ENCODE measurements around the gene ALAD. TPM values are rescaled to one million over a fixed set of nuclear protein-coding genes. Genes with fewer than 3 reads are reported as not detected.

The ALAD gene
- total RNA-seq, 1 donor from 2014 or later: 26.2 TPM

GRCh38 chr9:113376634-113377567, 24.2 kb downstream of the ALAD start, which contains the start of gene HDHD3:
HDHD3 (minus strand) TSS chr9:113376986; CDS start chr9:113374354, 2,632 bp downstream.
- TF ChIP-seq CTCF (IDR thresholded peaks at IDR 0.05): no peak
- Mint-ChIP-seq H3K9me3 (ENCODE audit: unreplicated experiment) (no peaks in the 10 kb centered on the region), H3K4me3 (ENCODE audit: unreplicated experiment) (peak within 1 kb of the TSS; percentile 79), H3K4me1 (ENCODE audit: unreplicated experiment) (peaks cover 6% of the 10 kb centered on the region), H3K36me3 (ENCODE audit: unreplicated experiment) (peaks cover 7% of the 10 kb centered on the region), H3K27me3 (ENCODE audit: unreplicated experiment) (no peaks in the 10 kb centered on the region), H3K27ac (ENCODE audit: unreplicated experiment) (no peak within 1 kb of the TSS)
- DNase-seq (ENCODE audit: extremely low spot score, unreplicated experiment): no peak

- H3K27ac Mint-ChIP-seq (ENCODE audit: unreplicated experiment): no peak overlapping the region
- H3K9me3 Mint-ChIP-seq (ENCODE audit: unreplicated experiment): no peaks in the 10 kb centered on the region
- no peak for TF ChIP-seq CTCF (IDR thresholded peaks at IDR 0.05)
- H3K27me3 Mint-ChIP-seq (ENCODE audit: unreplicated experiment): no peaks in the 10 kb centered on the region
- no peak for DNase-seq (ENCODE audit: extremely low spot score, unreplicated experiment)
- H3K4me3 Mint-ChIP-seq (ENCODE audit: unreplicated experiment): peak overlapping the region; percentile 79
- peaks cover 7% of the 10 kb centered on the region for H3K36me3 Mint-ChIP-seq (ENCODE audit: unreplicated experiment)
- H3K4me1 Mint-ChIP-seq (ENCODE audit: unreplicated experiment): peaks cover 6% of the 10 kb centered on the region
These were observed 25.7 kb downstream of the ALAD start for GRCh38 chr9:113375057-113376023.

GRCh38 chr9:113373676-113374392, 27.2 kb downstream of the ALAD start:
- DNase-seq (ENCODE audit: extremely low spot score, unreplicated experiment): no peak
- Mint-ChIP-seq H3K9me3 (ENCODE audit: unreplicated experiment) (no peaks in the 10 kb centered on the region), H3K27me3 (ENCODE audit: unreplicated experiment) (no peaks in the 10 kb centered on the region), H3K4me3 (ENCODE audit: unreplicated experiment) (no peak overlapping the region), H3K36me3 (ENCODE audit: unreplicated experiment) (peaks cover 7% of the 10 kb centered on the region), H3K27ac (ENCODE audit: unreplicated experiment) (no peak overlapping the region), H3K4me1 (ENCODE audit: unreplicated experiment) (peaks cover 6% of the 10 kb centered on the region)
- no peak for TF ChIP-seq CTCF (IDR thresholded peaks at IDR 0.05)

GRCh38 chr9:113373256-113373655, 27.8 kb downstream of the ALAD start:
- Mint-ChIP-seq H3K27me3 (ENCODE audit: unreplicated experiment) (no peaks in the 10 kb centered on the region), H3K9me3 (ENCODE audit: unreplicated experiment) (no peaks in the 10 kb centered on the region), H3K27ac (ENCODE audit: unreplicated experiment) (no peak overlapping the region), H3K36me3 (ENCODE audit: unreplicated experiment) (peaks cover 7% of the 10 kb centered on the region), H3K4me3 (ENCODE audit: unreplicated experiment) (no peak overlapping the region), H3K4me1 (ENCODE audit: unreplicated experiment) (peaks cover 6% of the 10 kb centered on the region)
- no peak for DNase-seq (ENCODE audit: extremely low spot score, unreplicated experiment)
- no peak for TF ChIP-seq CTCF (IDR thresholded peaks at IDR 0.05)
